Thoracic aorta (tissue), 2 donors: ENCODE data around the gene CTAGE4. TPM values are rescaled to one million over a fixed set of nuclear protein-coding genes. Genes with fewer than 3 reads are reported as not detected.
A peak's percentile ranks its signal among the peaks of the same experiment; 100 is the strongest.
"Not testable (repeated sequence)": the region's sequence is repeated elsewhere in the genome, so short reads cannot be mapped to it uniquely, and the experiment has no call there.

Source experiments
- ATAC-seq: fragments of 150-250 bp; one replicate; pipeline ENCODE4 v1.8.0; 2017; ENCODE audit warnings: low read depth; ENCODE audit not compliant: insufficient number of reproducible peaks, low FRiP score
- DNase-seq: peaks from one replicate; pipeline ENCODE4 v3.0.0-alpha.2; 2020; ENCODE audit warnings: low spot score
- H3K27ac ChIP-seq, 2 donors: fragments of 200-600 bp; sonication (generic); 1 replicate in 1 of 2; 2 replicates in 1 of 2; pipeline ENCODE4 v1.5.1; 2016; ENCODE audit warnings: mild to moderate bottlenecking in 2 of 2, moderate library complexity in 2 of 2
- H3K27me3 ChIP-seq: fragments of 200-600 bp; sonication (generic); replicated peaks from 2 replicates; pipeline ENCODE4 v1.6.0; 2016; ENCODE audit warnings: mild to moderate bottlenecking; ENCODE audit not compliant: insufficient read depth
- H3K36me3 ChIP-seq: fragments of 200-600 bp; sonication (generic); one replicate; pipeline ENCODE4 v1.5.1; 2016
- H3K4me1 ChIP-seq, 2 donors: fragments of 200-600 bp; sonication (generic); 1 replicate in 1 of 2; 2 replicates in 1 of 2; pipeline versions ENCODE4 v1.5.1 to v1.6.0; 2016; ENCODE audit warnings: low read depth in 2 of 2, mild to moderate bottlenecking in 1 of 2; ENCODE audit not compliant: control insufficient read depth in 1 of 2
- H3K4me3 ChIP-seq: fragments of 200-600 bp; sonication (generic); 2 replicates; pipeline ENCODE4 v1.5.1; 2016; ENCODE audit warnings: mild to moderate bottlenecking
- H3K9me3 ChIP-seq: fragments of 200-600 bp; sonication (generic); 2 replicates; pipeline ENCODE4 v1.5.1; 2016
- total RNA-seq, 2 donors: library from RNA; depleted of rRNA; stranded (reverse); fragments of >200 nt; gene quantifications; one replicate each; pipeline versions ENCODE4 v1.1.0 to v1.2.3, GENCODE V29; 2016

CTAGE4 gene
- total RNA-seq, 2 donors from 2014 or later: 1.6 to 5.8 TPM

- not testable (repeated sequence) for H3K4me1 ChIP-seq, H3K9me3 ChIP-seq, DNase-seq, H3K4me3 ChIP-seq, ATAC-seq, H3K27me3 ChIP-seq, H3K36me3 ChIP-seq, H3K27ac ChIP-seq
Observed at GRCh38 chr7:144217200-144217599, 33.9 kb downstream of the CTAGE4 start.

GRCh38 chr7:144218581-144218980 lies 35.3 kb downstream of the CTAGE4 start:
- not testable (repeated sequence) for ATAC-seq, H3K27ac ChIP-seq, H3K4me1 ChIP-seq, DNase-seq, H3K27me3 ChIP-seq, H3K4me3 ChIP-seq, H3K9me3 ChIP-seq, H3K36me3 ChIP-seq

GRCh38 chr7:144219149-144219548 lies 35.9 kb downstream of the CTAGE4 start:
- not testable (repeated sequence) for H3K4me3 ChIP-seq, DNase-seq, H3K4me1 ChIP-seq, H3K27ac ChIP-seq, H3K9me3 ChIP-seq, H3K36me3 ChIP-seq, H3K27me3 ChIP-seq
- peak; percentile 35 for ATAC-seq

GRCh38 chr7:144220531-144220930 lies 37.3 kb downstream of the CTAGE4 start:
- DNase-seq, ATAC-seq, H3K4me3 ChIP-seq, H3K4me1 ChIP-seq, H3K36me3 ChIP-seq, H3K27me3 ChIP-seq, H3K27ac ChIP-seq, H3K9me3 ChIP-seq: not testable (repeated sequence)

GRCh38 chr7:144223675-144224074 lies 40.4 kb downstream of the CTAGE4 start:
- ATAC-seq, H3K4me3 ChIP-seq, DNase-seq, H3K4me1 ChIP-seq, H3K36me3 ChIP-seq, H3K9me3 ChIP-seq, H3K27ac ChIP-seq, H3K27me3 ChIP-seq: not testable (repeated sequence)

GRCh38 chr7:144226866-144227265 lies 43.6 kb downstream of the CTAGE4 start:
- H3K36me3 ChIP-seq, H3K4me3 ChIP-seq, H3K9me3 ChIP-seq, ATAC-seq, H3K27ac ChIP-seq, H3K4me1 ChIP-seq, DNase-seq, H3K27me3 ChIP-seq: not testable (repeated sequence)

- H3K4me1 ChIP-seq, H3K27me3 ChIP-seq, H3K27ac ChIP-seq, H3K9me3 ChIP-seq, H3K36me3 ChIP-seq, DNase-seq, H3K4me3 ChIP-seq, ATAC-seq: not testable (repeated sequence)
Observed at GRCh38 chr7:144228810-144229209, 45.5 kb downstream of the CTAGE4 start.

GRCh38 chr7:144231027-144231426 lies 47.8 kb downstream of the CTAGE4 start:
- not testable (repeated sequence) for H3K27me3 ChIP-seq, H3K36me3 ChIP-seq, H3K9me3 ChIP-seq, H3K4me1 ChIP-seq, ATAC-seq, H3K4me3 ChIP-seq, DNase-seq, H3K27ac ChIP-seq

GRCh38 chr7:144233039-144233438 lies 49.8 kb downstream of the CTAGE4 start:
- H3K27ac ChIP-seq, H3K9me3 ChIP-seq, H3K36me3 ChIP-seq, ATAC-seq, H3K27me3 ChIP-seq, H3K4me3 ChIP-seq, H3K4me1 ChIP-seq, DNase-seq: not testable (repeated sequence)

Other genes starting within 250 kb of the CTAGE4 start
- gene OR2F2, start 248.2 kb upstream of the CTAGE4 start, total RNA-seq: not detected
- gene OR2F1, start 228.6 kb upstream of the CTAGE4 start, total RNA-seq: not detected
- gene OR6B1, start 183.1 kb upstream of the CTAGE4 start, total RNA-seq: not detected
- not detected for gene OR2A5, start 134.5 kb upstream of the CTAGE4 start, total RNA-seq
- gene OR2A25, start 113.7 kb upstream of the CTAGE4 start, total RNA-seq: not detected
- not detected for gene OR2A12, start 97.2 kb upstream of the CTAGE4 start, total RNA-seq
- not detected for gene OR2A2, start 73.9 kb upstream of the CTAGE4 start, total RNA-seq
- gene OR2A14, start 60.3 kb upstream of the CTAGE4 start, total RNA-seq: not detected
- 1 to 10 TPM; 1.1 to 3.2 TPM for gene ARHGEF35, start 12.4 kb downstream of the CTAGE4 start, total RNA-seq
- under 1 TPM in 1 of 2 donors, not detected in 1; 0.49 TPM for gene OR2A42, start 56.1 kb downstream of the CTAGE4 start, total RNA-seq
- 1 to 10 TPM in 1 of 2 donors, under 1 TPM in 1; 0.95 to 2.0 TPM for gene OR2A7, start 81.3 kb downstream of the CTAGE4 start, total RNA-seq
- gene CTAGE8, start 85.8 kb downstream of the CTAGE4 start, total RNA-seq: 1 to 10 TPM in 1 of 2 donors, not detected in 1; 2.1 TPM
- gene OR2A1, start 129.0 kb downstream of the CTAGE4 start, total RNA-seq: under 1 TPM in 1 of 2 donors, not detected in 1; 0.14 TPM
- gene ARHGEF5, start 171.9 kb downstream of the CTAGE4 start, total RNA-seq: 10 to 100 TPM in 1 of 2 donors, 1 to 10 TPM in 1; 6.8 to 10.4 TPM
- gene NOBOX, start 220.2 kb downstream of the CTAGE4 start, total RNA-seq: not detected